ENCODE measurements around the gene SREBF2. TPM values are rescaled to one million over a fixed set of nuclear protein-coding genes. Genes with fewer than 3 reads are reported as not detected.

The SREBF2 gene
- total and polyA plus RNA-seq, 9 of the 15 experiments (the other 6 are each of a cell fraction or from before 2014, with no cell fraction given): 1.1 to 84.2 (median 26.9) TPM

GRCh38 chr22:41822317-41823057 lies 10.4 kb upstream of the SREBF2 start (continued):
- TF ChIP-seq ZHX1 (conservative IDR thresholded peaks at IDR 0.05; ENCODE audit: low read length) (no peak), ZNF408 (CRISPR knock-in tag; IDR thresholded peaks at IDR 0.05; ENCODE audit: low read depth) (no peak), SPI1 (IDR thresholded peaks at IDR 0.05; ENCODE audit: borderline replicate concordance, low read depth, low read length) (no peak), MAX (CRISPR knock-in tag; IDR thresholded peaks at IDR 0.05) (no peak), NFIX (CRISPR knock-in tag; IDR thresholded peaks at IDR 0.05; ENCODE audit: low read depth) (no peak), ZNF143 (CRISPR knock-in tag; IDR thresholded peaks at IDR 0.05) (no peak), ZNF232 (CRISPR knock-in tag; IDR thresholded peaks at IDR 0.05) (no peak), ZBTB9 (CRISPR knock-in tag; IDR thresholded peaks at IDR 0.05) (no peak), REST (IDR thresholded peaks at IDR 0.05; ENCODE audit: borderline replicate concordance) (peak; percentile 66), REST (CRISPR knock-in tag; IDR thresholded peaks at IDR 0.05; ENCODE audit: low read depth) (no peak), RFX7 (CRISPR knock-in tag; IDR thresholded peaks at IDR 0.05) (no peak), ZNF140 (CRISPR knock-in tag; IDR thresholded peaks at IDR 0.05) (no peak)
